Tibial nerve (tissue), 4 donors: ENCODE measurements around the gene MYADM.

ENCODE experiments used
- CTCF ChIP-seq, 5 experiments: fragments of 200-600 bp in 3 of 5; fragments of 450-650 bp in 2 of 5; sonication (generic) in 3 of 5; IDR thresholded peaks; one replicate each; pipeline ENCODE4 v1.5.1; 2016 to 2019; ENCODE audit warnings: antibody characterized with exemption in 5 of 5, mild to moderate bottlenecking in 3 of 5, moderate library complexity in 2 of 5
- EP300 ChIP-seq, 2 donors: sonication (generic); formaldehyde crosslinking; IDR thresholded peaks; one replicate each; pipeline ENCODE4 v1.6.1; 2017; ENCODE audit warnings: antibody characterized with exemption in 2 of 2, mild to moderate bottlenecking in 1 of 2
- POLR2A ChIP-seq, 2 donors: fragments of 450-650 bp; IDR thresholded peaks; one replicate each; pipeline ENCODE4 v1.6.1; 2017; ENCODE audit warnings: antibody characterized with exemption in 2 of 2, mild to moderate bottlenecking in 2 of 2, moderate library complexity in 2 of 2

- TF ChIP-seq EP300 (IDR thresholded peaks at IDR 0.05) (no peak), POLR2A (IDR thresholded peaks at IDR 0.05) (no peak), CTCF (IDR thresholded peaks at IDR 0.05) (no peak)
These were observed 14.0 kb upstream of the MYADM start for GRCh38 chr19:53853707-53854106.
